Liver (tissue), 9 donors: Measurements from ENCODE around the gene TBC1D9B. TPM values are rescaled to one million over a fixed set of nuclear protein-coding genes. Genes with fewer than 3 reads are reported as not detected.

Experiments used
- DNase-seq: peaks from one replicate; pipeline ENCODE4 v3.0.0-alpha.2; 2017; ENCODE audit warnings: low spot score
- H3K27ac ChIP-seq, 2 donors: one replicate each; pipeline ENCODE4 v1.7.0; 2013; ENCODE audit warnings: inconsistent platforms in 2 of 2, low read length in 2 of 2, control low read depth in 1 of 2, low read depth in 1 of 2, mild to moderate bottlenecking in 1 of 2
- H3K27me3 ChIP-seq, 4 donors: one replicate each; pipeline versions ENCODE4 v1.6.1 to v1.7.0; 2013; ENCODE audit warnings: low read length in 3 of 4, inconsistent platforms in 1 of 4, mild to moderate bottlenecking in 1 of 4, moderate library complexity in 1 of 4; ENCODE audit not compliant: control insufficient read depth in 4 of 4, insufficient read depth in 4 of 4
- H3K36me3 ChIP-seq, 4 donors: one replicate each; pipeline versions ENCODE4 v1.6.1 to v1.7.0; 2013; ENCODE audit warnings: low read length in 3 of 4, mild to moderate bottlenecking in 3 of 4, low read depth in 1 of 4, moderate library complexity in 1 of 4; ENCODE audit not compliant: control insufficient read depth in 4 of 4, insufficient read depth in 3 of 4
- H3K4me1 ChIP-seq, 4 donors: one replicate each; pipeline versions ENCODE4 v1.6.1 to v1.7.0; 2013; ENCODE audit warnings: low read length in 3 of 4, mild to moderate bottlenecking in 3 of 4, moderate library complexity in 1 of 4; ENCODE audit not compliant: control insufficient read depth in 4 of 4, insufficient read depth in 4 of 4
- H3K4me3 ChIP-seq, 3 donors: one replicate each; pipeline versions ENCODE4 v1.6.1 to v1.7.0; 2013; ENCODE audit warnings: low read length in 3 of 3, control low read depth in 1 of 3, low read depth in 1 of 3, mild to moderate bottlenecking in 1 of 3
- H3K9ac ChIP-seq, 2 donors: one replicate each; pipeline ENCODE4 v1.7.0; 2013; ENCODE audit warnings: low read length in 2 of 2, mild to moderate bottlenecking in 2 of 2, moderate library complexity in 2 of 2, control low read depth in 1 of 2, low read depth in 1 of 2
- H3K9me3 ChIP-seq, 4 donors: one replicate each; pipeline versions ENCODE4 v1.6.1 to v1.7.0; 2013; ENCODE audit warnings: low read length in 3 of 4; ENCODE audit not compliant: control insufficient read depth in 4 of 4
- ATF3 ChIP-seq: IDR thresholded peaks from 2 replicates; pipeline ENCODE4 v1.6.1; 2016; ENCODE audit warnings: antibody characterized with exemption
- CTCF ChIP-seq: fragments of 150-350 bp; IDR thresholded peaks from 2 replicates; pipeline ENCODE4 v1.5.1; 2017; ENCODE audit warnings: improper control_type of control experiment, low read depth, low read length; ENCODE audit not compliant: missing input control
- EGR1 ChIP-seq, 2 donors: IDR thresholded peaks; 2 replicates each; pipeline ENCODE4 v1.6.1; 2016 to 2018; ENCODE audit warnings: antibody characterized with exemption in 2 of 2, low read depth in 2 of 2
- FOXA1 ChIP-seq: IDR thresholded peaks from 2 replicates; pipeline ENCODE4 v1.6.1; 2016; ENCODE audit warnings: antibody characterized with exemption
- FOXA2 ChIP-seq: IDR thresholded peaks from 2 replicates; pipeline ENCODE4 v1.6.1; 2016; ENCODE audit warnings: antibody characterized with exemption
- GABPA ChIP-seq, 2 donors: IDR thresholded peaks in 1 of 2; conservative IDR thresholded peaks in 1 of 2; 2 replicates each; pipeline ENCODE4 v1.6.1; 2016; ENCODE audit warnings: antibody characterized with exemption in 2 of 2, mild to moderate bottlenecking in 1 of 2, moderate library complexity in 1 of 2
- HNF4A ChIP-seq, 2 donors: conservative IDR thresholded peaks; 2 replicates each; pipeline ENCODE4 v1.6.1; 2016; ENCODE audit warnings: antibody characterized with exemption in 2 of 2, mild to moderate bottlenecking in 2 of 2
- HNF4G ChIP-seq: IDR thresholded peaks from 2 replicates; pipeline ENCODE4 v1.6.1; 2016; ENCODE audit warnings: antibody characterized with exemption
- JUND ChIP-seq, 2 donors: IDR thresholded peaks; 2 replicates each; pipeline ENCODE4 v1.6.1; 2016; ENCODE audit warnings: antibody characterized with exemption in 2 of 2
- MAX ChIP-seq: IDR thresholded peaks from 2 replicates; pipeline ENCODE4 v1.6.1; 2016; ENCODE audit warnings: antibody characterized with exemption
- NR2F2 ChIP-seq: IDR thresholded peaks from 2 replicates; pipeline ENCODE4 v1.6.1; 2016; ENCODE audit warnings: antibody characterized with exemption
- RAD21 ChIP-seq, 2 donors: IDR thresholded peaks; 2 replicates each; pipeline ENCODE4 v1.6.1; 2016; ENCODE audit warnings: antibody characterized with exemption in 2 of 2, mild to moderate bottlenecking in 2 of 2
- REST ChIP-seq: IDR thresholded peaks from 2 replicates; pipeline ENCODE4 v1.6.1; 2016; ENCODE audit warnings: antibody characterized with exemption, mild to moderate bottlenecking
- SP1 ChIP-seq: IDR thresholded peaks from 2 replicates; pipeline ENCODE4 v1.6.1; 2018; ENCODE audit warnings: antibody characterized with exemption, mild to moderate bottlenecking
- TAF1 ChIP-seq: conservative IDR thresholded peaks from 2 replicates; pipeline ENCODE4 v1.6.1; 2016; ENCODE audit warnings: antibody characterized with exemption, mild to moderate bottlenecking
- YY1 ChIP-seq: IDR thresholded peaks from 2 replicates; pipeline ENCODE4 v1.6.1; 2016; ENCODE audit warnings: antibody characterized with exemption, mild to moderate bottlenecking
- ZBTB33 ChIP-seq: IDR thresholded peaks from 2 replicates; pipeline ENCODE4 v1.6.1; 2016; ENCODE audit warnings: antibody characterized with exemption
- WGBS: extraction: QIAGEN DNeasy Blood & Tissue Kit; methylation state at CpG from one replicate; pipeline ENCODE4 v1.1.7; 2013; 5-methylcytosine and 5-hydroxymethylcytosine counted together
- polyA plus RNA-seq, 2 donors: library from polyadenylated mRNA; stranded (reverse) in 1 of 2; unstranded in 1 of 2; fragments of 200-250 nt in 1 of 2; fragments of >200 nt in 1 of 2; fragmentation: Nextera tagmentation in 1 of 2; extraction: Ambion mirVana in 1 of 2; gene quantifications; one replicate each; pipeline versions ENCODE4 v1.2.1 to v1.2.3, GENCODE V29; 2013 to 2015
- total RNA-seq, 2 donors: library from RNA; depleted of rRNA; stranded (reverse); fragments of >200 nt; gene quantifications; one replicate each; pipeline ENCODE4 v1.2.3, GENCODE V29; 2014
- donor health status: healthy.
- donor health status: healthy.
- donor health status: healthy.
- donor health status: healthy.
- donor health status: healthy.

The TBC1D9B gene
- total and polyA plus RNA-seq, 4 donors: 23.1 to 55.4 (median 38.7) TPM

- H3K27me3 ChIP-seq: no peaks in the 10 kb centered on the region
- no peak for DNase-seq
- H3K36me3 ChIP-seq: peaks cover 27 to 63% (median 60%) of the 10 kb centered on the region in 4 donors
- no peak overlapping the region for H3K27ac ChIP-seq
- H3K9ac ChIP-seq: no peak overlapping the region
- no peaks in the 10 kb centered on the region for H3K9me3 ChIP-seq
- TF ChIP-seq RAD21 (IDR thresholded peaks at IDR 0.05): no peak
- no peak for TF ChIP-seq FOXA1
- no peak for TF ChIP-seq MAX
- TF ChIP-seq ZBTB33: no peak
- TF ChIP-seq FOXA2: no peak
- no peak for TF ChIP-seq GABPA (IDR thresholded peaks at IDR 0.05 in 1 of 2, conservative IDR thresholded peaks at IDR 0.05 in 1 of 2)
- TF ChIP-seq SP1: no peak
- TF ChIP-seq CTCF: no peak
- TF ChIP-seq NR2F2: no peak
- TF ChIP-seq EGR1 (IDR thresholded peaks at IDR 0.05; ENCODE audit: low read depth in 2 of 2): no peak
- no peak for TF ChIP-seq JUND (IDR thresholded peaks at IDR 0.05)
- no peak for TF ChIP-seq HNF4G
- no peak for TF ChIP-seq ATF3
- TF ChIP-seq REST: no peak
- no peak for TF ChIP-seq HNF4A (conservative IDR thresholded peaks at IDR 0.05)
- no peak for TF ChIP-seq TAF1
- no peak for TF ChIP-seq YY1
- 59% methylated on average over 7 of the region's 7 CpGs for WGBS
- H3K4me3 ChIP-seq: no peak overlapping the region
- peaks cover 0 to 44% (median 32%) of the 10 kb centered on the region in 4 donors for H3K4me1 ChIP-seq
These were observed 77.8 kb downstream of the TBC1D9B start for GRCh38 chr5:179829732-179830435.
